Measurements from ENCODE around the gene PIAS2.
A peak's percentile ranks its signal among the peaks of the same experiment; 100 is the strongest.

DNA sequence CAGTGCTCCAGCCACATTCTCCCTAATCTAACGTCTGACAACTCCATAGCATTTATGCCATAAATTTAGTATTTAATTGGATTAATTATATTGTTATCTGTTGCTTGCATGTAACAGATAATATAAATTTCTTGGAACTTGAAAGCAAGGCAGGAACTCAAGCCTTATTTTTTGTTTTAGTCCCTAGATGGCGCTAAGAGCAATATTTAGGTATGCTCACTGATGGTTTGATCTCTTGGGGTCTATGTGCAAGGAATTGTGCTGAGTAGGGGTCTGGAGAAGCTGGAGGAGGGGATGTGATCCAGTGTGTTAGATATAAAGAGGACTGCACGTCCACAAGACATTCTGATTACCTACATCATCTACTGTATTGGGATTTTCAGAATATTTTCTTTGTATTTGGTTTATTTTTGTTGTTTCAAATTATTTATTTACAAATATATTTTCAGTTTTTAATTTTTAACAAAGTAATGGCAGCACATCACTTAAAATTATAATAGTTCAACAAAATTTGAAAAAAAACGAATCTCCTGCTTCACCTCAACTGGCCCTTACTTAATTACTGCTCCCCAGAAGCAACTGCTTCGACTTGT, 32.9 kb upstream of the PIAS2 start:
- TF ChIP-seq, protein P1, sequence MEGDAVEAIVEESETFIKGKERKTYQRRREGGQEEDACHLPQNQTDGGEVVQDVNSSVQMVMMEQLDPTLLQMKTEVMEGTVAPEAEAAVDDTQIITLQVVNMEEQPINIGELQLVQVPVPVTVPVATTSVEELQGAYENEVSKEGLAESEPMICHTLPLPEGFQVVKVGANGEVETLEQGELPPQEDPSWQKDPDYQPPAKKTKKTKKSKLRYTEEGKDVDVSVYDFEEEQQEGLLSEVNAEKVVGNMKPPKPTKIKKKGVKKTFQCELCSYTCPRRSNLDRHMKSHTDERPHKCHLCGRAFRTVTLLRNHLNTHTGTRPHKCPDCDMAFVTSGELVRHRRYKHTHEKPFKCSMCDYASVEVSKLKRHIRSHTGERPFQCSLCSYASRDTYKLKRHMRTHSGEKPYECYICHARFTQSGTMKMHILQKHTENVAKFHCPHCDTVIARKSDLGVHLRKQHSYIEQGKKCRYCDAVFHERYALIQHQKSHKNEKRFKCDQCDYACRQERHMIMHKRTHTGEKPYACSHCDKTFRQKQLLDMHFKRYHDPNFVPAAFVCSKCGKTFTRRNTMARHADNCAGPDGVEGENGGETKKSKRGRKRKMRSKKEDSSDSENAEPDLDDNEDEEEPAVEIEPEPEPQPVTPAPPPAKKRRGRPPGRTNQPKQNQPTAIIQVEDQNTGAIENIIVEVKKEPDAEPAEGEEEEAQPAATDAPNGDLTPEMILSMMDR (IDR thresholded peaks at IDR 0.05): peak in 2 of 3 experiments; percentile 6 to 20
- TF ChIP-seq POLR2A (IDR thresholded peaks at IDR 0.05; ENCODE audit: low read depth) (no peak), POLR2AphosphoS5 (IDR thresholded peaks at IDR 0.05) (no peak)
